HG03442 (cell line): ENCODE measurements around the gene PTPRA.

ENCODE experiments used
- ATAC-seq: cut with Tn5 transposase; IDR thresholded peaks from one replicate; pipeline ENCODE4 v1.9.1; 2021; ENCODE audit warnings: mild to moderate bottlenecking, moderate library complexity; ENCODE audit not compliant: unreplicated experiment

Gene PTPRA

GRCh38 chr20:3085571-3086072, 212.3 kb downstream of the PTPRA start:
- no peak for ATAC-seq

DNA sequence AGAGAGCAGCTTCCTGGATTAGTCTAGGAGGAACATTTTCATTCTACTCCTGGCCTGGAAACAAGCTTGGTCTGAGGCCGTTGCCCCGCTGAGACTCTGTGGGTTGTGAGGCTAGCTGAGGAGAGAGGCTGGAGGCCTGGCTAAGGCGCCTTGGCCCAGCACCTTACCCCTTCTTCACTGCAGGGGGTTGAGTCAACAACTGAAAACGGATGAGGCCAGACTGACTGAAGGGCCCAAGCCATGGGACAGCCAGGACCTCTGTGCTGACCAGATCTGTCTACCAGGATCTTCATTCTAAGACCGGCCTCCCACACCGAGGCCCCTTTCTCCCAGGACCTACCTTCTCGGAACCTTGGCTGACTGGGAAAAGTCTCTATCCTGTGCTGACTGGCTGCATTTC, 214.8 kb downstream of the PTPRA start:
- no peak for ATAC-seq
